Left ventricle myocardium superior (tissue), 1 donor: ENCODE measurements around the gene CMTM7. TPM values are rescaled to one million over a fixed set of nuclear protein-coding genes. Genes with fewer than 3 reads are reported as not detected.
"Not testable (repeated sequence)": the region's sequence is repeated elsewhere in the genome, so short reads cannot be mapped to it uniquely, and the experiment has no call there.

Source experiments
- ATAC-seq: fragments of 200-7000 bp; cut with Tn5 transposase; one replicate; pipeline ENCODE4 v1.9.1; 2020; ENCODE audit warnings: mild to moderate bottlenecking, moderate library complexity
- DNase-seq: peaks from one replicate; pipeline ENCODE4 v3.0.0-alpha.2; 2020
- intact Hi-C: fragments of 100-400 bp; cut with micrococcal nuclease; formaldehyde crosslinking; loops from one replicate; pipeline ENCODE4 v1.11.0; 2022
- total RNA-seq: library from RNA; stranded (reverse); fragmentation: NEBNext Ultra II Directional; extraction: Animal tissue kit (Norgen Biotek cat#: 25700); gene quantifications from one replicate; pipeline ENCODE4 v1.2.1, GENCODE V29; 2021
- donor health status: DM: no; HTN: yes; CAD: no; lungs with severe emphysema.

CMTM7 gene
- total RNA-seq, 1 donor from 2014 or later: 4.4 TPM

- ATAC-seq: no peak
- intact Hi-C loops: loop anchor here (10.0 kb wide), 1 partner anchor 95 kb away; no protein-coding TSS in a partner anchor
- no peak for DNase-seq
Observed at GRCh38 chr3:32469151-32469874, 77.7 kb downstream of the CMTM7 start.

GRCh38 chr3:32470362-32470761 lies 78.7 kb downstream of the CMTM7 start:
- intact Hi-C loops: no loop called here
- no peak for ATAC-seq
- DNase-seq: no peak

GRCh38 chr3:32471246-32471645 lies 79.6 kb downstream of the CMTM7 start:
- intact Hi-C loops: no loop called here
- DNase-seq (no peak), ATAC-seq (no peak)

GRCh38 chr3:32472151-32472550 lies 80.5 kb downstream of the CMTM7 start:
- intact Hi-C loops, DNase-seq, ATAC-seq: not testable (repeated sequence)

GRCh38 chr3:32474201-32474600 lies 82.5 kb downstream of the CMTM7 start:
- ATAC-seq: no peak
- intact Hi-C loops: no loop called here
- DNase-seq: no peak

- intact Hi-C loops: no loop called here
- DNase-seq (no peak), ATAC-seq (no peak)
Observed at GRCh38 chr3:32480604-32481003, 89.0 kb downstream of the CMTM7 start.

GRCh38 chr3:32481791-32482631 lies 90.4 kb downstream of the CMTM7 start:
- ATAC-seq (no peak), DNase-seq (no peak)
- intact Hi-C loops: no loop called here

- DNase-seq (no peak), ATAC-seq (no peak)
- intact Hi-C loops: no loop called here
Observed at GRCh38 chr3:32482693-32483092, 91.0 kb downstream of the CMTM7 start.

GRCh38 chr3:32483772-32484171 lies 92.1 kb downstream of the CMTM7 start:
- intact Hi-C loops: no loop called here
- ATAC-seq (no peak), DNase-seq (no peak)

- no peak for ATAC-seq
- intact Hi-C loops: no loop called here
- DNase-seq: no peak
Observed at GRCh38 chr3:32484436-32484835, 92.8 kb downstream of the CMTM7 start.

GRCh38 chr3:32487781-32488473 lies 96.3 kb downstream of the CMTM7 start:
- DNase-seq (no peak), ATAC-seq (no peak)
- intact Hi-C loops: no loop called here

GRCh38 chr3:32488474-32489008 lies 96.9 kb downstream of the CMTM7 start:
- no peak for ATAC-seq
- no peak for DNase-seq
- intact Hi-C loops: no loop called here

- no peak for DNase-seq
- no peak for ATAC-seq
- intact Hi-C loops: no loop called here
Observed at GRCh38 chr3:32492684-32493436, 101.2 kb downstream of the CMTM7 start.

GRCh38 chr3:32493437-32494414 lies 102.1 kb downstream of the CMTM7 start:
- no peak for ATAC-seq

GRCh38 chr3:32495085-32495484 lies 103.4 kb downstream of the CMTM7 start:
- no peak for ATAC-seq
- DNase-seq: no peak
- intact Hi-C loops: no loop called here

More at GRCh38 chr3:32493437-32494414, 102.1 kb downstream of the CMTM7 start:
- no peak for DNase-seq
- intact Hi-C loops: no loop called here

- no peak for DNase-seq
- no peak for ATAC-seq
- intact Hi-C loops: no loop called here
Observed at GRCh38 chr3:32495609-32496008, 104.0 kb downstream of the CMTM7 start.

GRCh38 chr3:32498252-32498651 lies 106.6 kb downstream of the CMTM7 start:
- DNase-seq (no peak), ATAC-seq (no peak)
- intact Hi-C loops: no loop called here

GRCh38 chr3:32498992-32499391 lies 107.3 kb downstream of the CMTM7 start:
- ATAC-seq (no peak), DNase-seq (no peak)
- intact Hi-C loops: no loop called here
